ACC112 (cell line): ENCODE results near the gene HS2ST1.

Experiments used
- H2AFZ ChIP-seq: fragments of 200-600 bp; sonication (generic); one replicate; pipeline ENCODE4 v1.6.0; 2017; ENCODE audit warnings: antibody characterized with exemption, low read length; ENCODE audit not compliant: unreplicated experiment
- H3K27ac ChIP-seq: fragments of 200-600 bp; sonication (generic); 2 replicates; pipeline ENCODE4 v1.5.1; 2014; ENCODE audit warnings: low read depth, mild to moderate bottlenecking, antibody characterized with exemption, low read length, moderate library complexity
- H3K27me3 ChIP-seq: fragments of 200-600 bp; sonication (generic); 2 replicates; pipeline ENCODE4 v1.6.1; 2014; ENCODE audit warnings: mild to moderate bottlenecking, antibody characterized with exemption, low read length, moderate library complexity, mixed read lengths; ENCODE audit not compliant: insufficient read depth
- H3K36me3 ChIP-seq: fragments of 200-600 bp; sonication (generic); 2 replicates; pipeline ENCODE4 v1.6.1; 2016; ENCODE audit warnings: mild to moderate bottlenecking, antibody characterized with exemption, low read length, moderate library complexity, mixed read lengths; ENCODE audit not compliant: insufficient read depth
- H3K4me1 ChIP-seq: fragments of 200-600 bp; sonication (generic); one replicate; pipeline ENCODE4 v1.6.1; 2016; ENCODE audit warnings: low read length, mixed read lengths; ENCODE audit not compliant: insufficient read depth, unreplicated experiment, control insufficient read depth
- H3K4me3 ChIP-seq: fragments of 200-600 bp; sonication (generic); 2 replicates; pipeline ENCODE4 v1.5.1; 2014; ENCODE audit warnings: mild to moderate bottlenecking, low read depth, low read length
- H3K79me2 ChIP-seq: fragments of 200-600 bp; sonication (generic); one replicate; pipeline ENCODE4 v1.6.0; 2016; ENCODE audit warnings: low read length; ENCODE audit not compliant: control insufficient read depth, unreplicated experiment, insufficient read depth

HS2ST1 gene

DNA sequence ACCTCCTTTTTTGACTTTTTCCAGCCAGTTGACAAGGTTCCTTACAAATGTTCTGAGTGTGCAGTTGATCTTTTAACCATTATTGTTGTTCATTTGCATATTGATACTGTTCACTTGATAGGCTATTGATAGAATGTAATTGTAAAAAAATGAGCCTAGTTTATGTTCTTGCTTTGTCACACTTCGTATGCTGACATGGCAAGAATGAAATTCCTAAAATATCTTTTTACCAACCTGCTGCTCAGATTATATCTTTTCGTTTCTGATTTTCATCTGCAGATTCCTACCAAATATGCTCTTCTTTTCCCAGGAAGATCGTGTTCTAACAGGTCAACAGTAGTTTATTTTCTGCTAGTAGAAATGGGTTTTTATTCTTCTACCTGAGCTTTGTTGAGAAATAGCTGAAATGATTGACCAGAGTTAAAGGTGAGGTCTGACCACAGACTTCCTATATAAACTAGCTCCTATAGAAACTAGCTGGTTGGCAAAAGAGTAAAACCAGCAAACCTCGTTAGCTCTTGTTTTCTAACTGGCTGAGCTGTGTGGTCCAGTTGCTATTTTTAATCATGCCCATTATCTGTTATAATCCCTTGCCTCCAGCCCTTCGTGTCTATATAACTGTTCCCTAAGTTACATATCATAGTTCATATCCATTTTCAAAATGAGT is 174.8 kb downstream of the HS2ST1 start:
- H3K4me1 ChIP-seq, result no peaks in the 10 kb centered on the region
- no peaks in the 10 kb centered on the region for H3K36me3 ChIP-seq
- H2AFZ ChIP-seq, result no peak overlapping the region
- H3K79me2 ChIP-seq, result no peaks in the 10 kb centered on the region
- H3K27me3 ChIP-seq, result no peaks in the 10 kb centered on the region
- H3K4me3 ChIP-seq, result no peak overlapping the region
- H3K27ac ChIP-seq, result no peak overlapping the region

DNA sequence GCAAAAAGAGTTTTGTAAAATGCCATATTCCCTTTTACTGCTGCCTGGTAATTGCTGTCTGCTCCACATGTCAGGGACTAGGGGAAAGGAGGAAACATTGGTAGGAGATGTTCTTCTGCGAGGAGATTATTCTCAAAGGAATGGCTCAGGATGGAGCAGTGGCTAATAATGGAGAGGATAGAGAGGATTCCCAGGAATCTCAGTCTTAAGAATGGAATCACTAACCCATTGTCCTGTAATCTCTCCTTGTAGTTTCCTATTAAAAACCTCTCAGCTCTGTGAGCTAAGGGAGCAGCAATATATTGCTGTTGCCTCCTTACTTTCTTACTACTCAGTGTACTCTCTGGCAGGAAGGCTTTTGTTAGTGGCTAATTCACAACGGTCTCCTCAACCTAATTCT is 175.4 kb downstream of the HS2ST1 start:
- H2AFZ ChIP-seq, result no peak overlapping the region
- H3K27me3 ChIP-seq, result no peaks in the 10 kb centered on the region
- H3K79me2 ChIP-seq, result no peaks in the 10 kb centered on the region
- H3K4me3 ChIP-seq, result no peak overlapping the region
- no peak overlapping the region for H3K27ac ChIP-seq
- H3K36me3 ChIP-seq, result no peaks in the 10 kb centered on the region
- H3K4me1 ChIP-seq, result no peaks in the 10 kb centered on the region

DNA sequence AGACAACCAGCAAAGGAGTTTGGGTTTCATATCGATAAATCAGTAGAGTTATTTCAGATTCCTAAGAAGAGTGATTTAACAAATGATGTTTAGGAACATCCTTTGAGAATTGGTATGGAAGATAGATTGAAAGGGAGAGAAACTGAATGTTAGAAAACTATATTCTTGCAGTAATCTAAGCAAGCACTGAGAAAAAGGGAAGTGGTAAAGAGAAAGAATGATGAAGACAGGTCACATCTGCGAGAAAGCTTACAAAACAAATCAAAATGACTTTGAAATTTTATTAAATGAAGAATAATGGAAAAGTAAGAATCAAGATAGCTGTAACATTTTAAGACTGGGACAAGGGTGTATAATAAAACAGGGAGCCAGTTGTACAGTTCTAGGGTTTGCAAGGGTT is 177.0 kb downstream of the HS2ST1 start:
- Histone ChIP-seq H3K27ac (no peak overlapping the region), H3K4me1 (no peaks in the 10 kb centered on the region)

DNA sequence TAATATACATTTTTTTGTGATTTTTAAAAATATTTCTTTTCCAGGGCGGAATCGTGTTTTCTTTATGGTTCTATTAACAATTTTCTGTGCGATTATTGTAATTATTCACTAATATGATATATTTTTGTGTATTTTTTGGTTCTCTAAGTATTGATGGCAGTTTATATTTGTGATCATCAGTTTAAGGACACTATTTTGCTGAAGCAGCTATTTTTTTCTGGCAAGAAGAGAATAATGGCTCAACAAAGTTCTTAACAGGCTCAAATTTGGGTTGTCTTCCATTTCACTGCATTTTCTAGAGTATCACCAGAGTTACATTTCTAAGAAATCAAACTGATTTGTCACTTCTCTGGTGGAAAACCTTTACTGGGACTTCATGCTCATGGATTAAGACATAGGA is 178.4 kb downstream of the HS2ST1 start:
- H3K79me2 ChIP-seq, result no peaks in the 10 kb centered on the region
- H3K27me3 ChIP-seq, result no peaks in the 10 kb centered on the region
- H3K36me3 ChIP-seq, result no peaks in the 10 kb centered on the region
- no peak overlapping the region for H3K4me3 ChIP-seq
- no peaks in the 10 kb centered on the region for H3K4me1 ChIP-seq
- no peak overlapping the region for H2AFZ ChIP-seq
- H3K27ac ChIP-seq, result no peak overlapping the region

More for the DNA sequence above, 177.0 kb downstream of the HS2ST1 start:
- Histone ChIP-seq H3K36me3 (no peaks in the 10 kb centered on the region), H3K27me3 (no peaks in the 10 kb centered on the region), H3K4me3 (no peak overlapping the region), H2AFZ (no peak overlapping the region), H3K79me2 (no peaks in the 10 kb centered on the region)

DNA sequence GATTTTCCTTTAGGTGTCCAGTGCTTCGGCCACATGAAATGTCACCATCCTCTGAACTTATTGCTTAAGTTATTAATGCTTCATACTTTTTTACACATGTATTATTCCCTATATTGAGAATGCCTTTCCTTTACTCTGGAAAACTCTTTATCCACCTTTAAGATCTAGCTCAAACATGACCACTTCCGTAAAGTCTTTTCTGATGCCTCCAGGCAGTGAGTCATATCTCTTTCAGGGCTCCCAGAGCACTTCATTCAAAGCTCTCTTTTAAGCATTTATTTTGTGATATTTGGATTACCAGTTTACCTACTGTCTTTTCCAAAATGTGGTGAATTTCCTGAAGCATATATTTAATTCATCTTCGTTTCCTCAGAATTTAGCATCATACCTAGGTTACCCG is 178.9 kb downstream of the HS2ST1 start:
- H2AFZ ChIP-seq, result no peak overlapping the region
- no peaks in the 10 kb centered on the region for H3K36me3 ChIP-seq
- no peak overlapping the region for H3K4me3 ChIP-seq
- no peak overlapping the region for H3K27ac ChIP-seq
- no peaks in the 10 kb centered on the region for H3K4me1 ChIP-seq
- H3K27me3 ChIP-seq, result no peaks in the 10 kb centered on the region
- no peaks in the 10 kb centered on the region for H3K79me2 ChIP-seq

DNA sequence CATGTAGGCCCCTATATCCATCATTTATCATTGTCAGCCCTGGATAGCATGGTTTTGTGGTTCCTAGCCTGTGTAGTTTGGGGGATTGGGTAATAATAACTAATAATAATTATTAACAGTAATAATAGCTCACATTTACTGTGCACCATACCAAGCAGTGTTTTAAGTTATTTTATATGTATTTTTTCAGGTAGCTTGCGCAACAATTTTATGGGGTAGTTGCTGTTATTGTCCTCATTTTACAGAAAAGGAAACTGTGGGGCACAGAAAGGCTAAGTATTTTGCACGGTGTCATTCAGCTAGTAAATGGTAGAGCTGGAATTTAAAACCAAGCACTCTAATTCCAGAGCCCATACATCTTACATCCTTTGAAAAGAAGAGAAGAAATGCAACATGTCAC is 179.8 kb downstream of the HS2ST1 start:
- H3K36me3 ChIP-seq, result no peaks in the 10 kb centered on the region
- H3K27ac ChIP-seq, result no peak overlapping the region
- H3K4me1 ChIP-seq, result no peaks in the 10 kb centered on the region
- H2AFZ ChIP-seq, result no peak overlapping the region
- H3K79me2 ChIP-seq, result no peaks in the 10 kb centered on the region
- H3K4me3 ChIP-seq, result no peak overlapping the region
- no peaks in the 10 kb centered on the region for H3K27me3 ChIP-seq

DNA sequence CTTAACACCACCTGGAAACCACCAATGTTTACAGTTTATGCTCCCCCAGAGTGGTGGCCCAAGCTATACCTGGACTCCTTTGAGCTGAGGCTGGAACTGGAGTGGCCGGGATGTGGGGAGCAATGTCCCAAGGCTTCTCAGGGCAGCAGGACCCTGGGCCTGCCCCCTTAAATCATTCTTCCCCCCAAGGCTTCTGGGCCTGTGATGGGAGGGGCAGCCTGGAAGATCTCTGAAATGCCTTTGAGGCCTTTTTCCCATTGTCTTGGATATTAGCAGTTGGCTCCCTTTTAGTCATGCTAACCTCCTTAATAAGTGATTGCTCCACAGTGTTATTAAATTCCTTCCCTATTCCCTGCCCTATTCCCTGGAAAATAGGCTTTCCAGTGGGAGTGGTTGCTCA is 185.8 kb downstream of the HS2ST1 start:
- H3K27ac ChIP-seq, result no peak overlapping the region
- H2AFZ ChIP-seq, result no peak overlapping the region
- H3K36me3 ChIP-seq, result no peaks in the 10 kb centered on the region
- H3K79me2 ChIP-seq, result no peaks in the 10 kb centered on the region
- H3K4me3 ChIP-seq, result no peak overlapping the region
- H3K4me1 ChIP-seq, result no peaks in the 10 kb centered on the region
- no peaks in the 10 kb centered on the region for H3K27me3 ChIP-seq

DNA sequence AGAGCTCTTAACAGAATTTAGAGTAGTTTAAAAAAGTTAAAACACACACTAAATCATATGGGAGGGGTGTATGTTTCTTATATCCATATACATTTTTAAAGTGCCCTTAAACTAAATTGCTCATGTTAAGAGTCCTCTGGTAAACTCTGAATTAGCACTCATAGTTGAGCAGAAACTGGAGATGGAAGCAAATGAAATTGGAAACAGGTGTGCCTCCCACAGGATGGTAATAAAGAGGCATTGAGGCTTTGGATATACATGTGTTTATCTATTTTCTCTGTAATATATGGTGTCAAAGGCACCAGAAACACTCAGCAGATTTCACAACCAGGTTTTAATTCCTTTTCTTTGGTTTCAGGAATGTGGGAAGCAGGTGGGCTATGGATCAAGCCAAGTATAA is 188.6 kb downstream of the HS2ST1 start:
- Histone ChIP-seq H2AFZ (no peak overlapping the region), H3K36me3 (no peaks in the 10 kb centered on the region), H3K79me2 (no peaks in the 10 kb centered on the region), H3K4me3 (no peak overlapping the region), H3K27me3 (no peaks in the 10 kb centered on the region), H3K27ac (no peak overlapping the region), H3K4me1 (no peaks in the 10 kb centered on the region)

DNA sequence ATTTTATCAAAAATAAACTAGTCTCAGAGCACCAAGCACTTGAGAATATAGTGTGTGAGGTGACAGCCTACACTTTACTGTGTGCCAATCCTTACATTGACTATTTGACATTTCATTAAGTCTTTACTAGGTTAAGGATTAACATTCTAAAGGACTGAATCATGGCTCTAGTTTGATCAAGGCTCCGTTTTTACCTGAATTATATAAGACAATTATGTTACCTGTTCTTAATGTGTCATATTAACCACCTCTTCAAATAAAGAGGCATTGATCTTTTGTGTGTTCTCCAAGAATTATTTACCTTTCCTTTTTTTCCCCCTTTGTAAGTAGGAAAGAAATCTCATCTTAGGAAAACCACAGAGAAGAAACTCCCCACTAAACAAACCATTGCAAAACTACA is 189.7 kb downstream of the HS2ST1 start:
- no peaks in the 10 kb centered on the region for H3K36me3 ChIP-seq
- no peaks in the 10 kb centered on the region for H3K79me2 ChIP-seq
- no peaks in the 10 kb centered on the region for H3K27me3 ChIP-seq
- no peak overlapping the region for H3K4me3 ChIP-seq
- H3K27ac ChIP-seq, result no peak overlapping the region
- no peak overlapping the region for H2AFZ ChIP-seq
- H3K4me1 ChIP-seq, result peaks cover 4% of the 10 kb centered on the region

DNA sequence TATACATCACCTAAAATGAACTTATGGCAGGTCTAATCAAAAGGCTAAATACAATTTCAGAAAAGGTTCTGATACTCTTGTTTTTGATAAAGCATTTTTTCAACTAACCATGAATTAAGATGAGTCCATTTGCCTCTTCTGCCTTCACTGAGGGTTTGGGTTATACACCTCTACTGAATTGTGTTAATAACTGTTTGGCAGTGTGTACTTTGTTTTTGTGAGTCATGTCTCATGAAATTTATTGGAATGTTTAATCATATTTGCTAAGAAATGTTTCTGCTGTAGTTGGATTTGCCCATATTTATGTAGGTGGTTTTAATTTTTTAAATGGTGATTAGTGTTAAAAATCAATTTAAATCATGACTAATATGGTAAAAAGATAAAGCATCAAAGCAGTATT is 190.5 kb downstream of the HS2ST1 start:
- no peaks in the 10 kb centered on the region for H3K27me3 ChIP-seq
- H3K27ac ChIP-seq, result no peak overlapping the region

DNA sequence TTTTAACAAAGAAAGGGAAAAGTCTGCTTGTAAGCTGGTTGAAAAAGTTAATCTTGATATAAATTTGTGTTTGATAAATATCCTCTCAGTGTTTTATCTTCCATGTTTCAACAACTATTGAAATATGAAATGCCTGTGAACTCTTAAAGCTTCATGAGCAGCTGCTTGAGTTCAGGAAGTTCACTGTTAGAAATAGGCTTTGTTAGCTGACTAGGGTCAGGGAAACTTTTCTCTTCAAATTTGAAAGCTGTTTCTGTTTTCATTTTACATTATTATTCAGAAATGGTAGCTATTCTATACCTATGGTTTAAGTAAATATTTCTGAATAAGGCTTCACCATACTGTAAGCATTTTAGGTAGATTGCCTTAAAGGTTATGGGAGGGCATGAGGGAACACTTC is 191.7 kb downstream of the HS2ST1 start:
- Histone ChIP-seq H3K4me1 (peaks cover 7% of the 10 kb centered on the region), H3K27me3 (no peaks in the 10 kb centered on the region), H2AFZ (no peak overlapping the region), H3K79me2 (no peaks in the 10 kb centered on the region), H3K36me3 (no peaks in the 10 kb centered on the region), H3K4me3 (no peak overlapping the region), H3K27ac (no peak overlapping the region)

More for the DNA sequence above, 190.5 kb downstream of the HS2ST1 start:
- Histone ChIP-seq H3K4me1 (peaks cover 7% of the 10 kb centered on the region), H2AFZ (no peak overlapping the region), H3K4me3 (no peak overlapping the region), H3K36me3 (no peaks in the 10 kb centered on the region), H3K79me2 (no peaks in the 10 kb centered on the region)
